Neural cell (in vitro differentiated cells): Measurements from ENCODE around the gene FAM200A. TPM values are rescaled to one million over a fixed set of nuclear protein-coding genes. Genes with fewer than 3 reads are reported as not detected.
"Not testable (repeated sequence)": the region's sequence is repeated elsewhere in the genome, so short reads cannot be mapped to it uniquely, and the experiment has no call there.

Experiments used
- H2AFZ ChIP-seq: fragments of 200-600, 300-800 bp; sonication (generic), shearing (Covaris generic); 2 replicates; pipeline ENCODE4 v1.6.0; 2014; ENCODE audit warnings: low read depth, mild to moderate bottlenecking, antibody characterized with exemption, low read length, moderate library complexity
- H3F3A ChIP-seq: fragments of 200-600 bp; shearing (Covaris generic); 2 replicates; pipeline ENCODE4 v1.6.1; 2016; ENCODE audit warnings: mild to moderate bottlenecking, moderate library complexity, mixed read lengths, antibody characterized with exemption, low read length; ENCODE audit not compliant: insufficient read depth, poor library complexity, severe bottlenecking
- H3K27ac ChIP-seq: fragments of 200-600, 300-800 bp; sonication (generic), shearing (Covaris generic); 2 replicates; pipeline ENCODE4 v1.5.1; 2014; ENCODE audit warnings: mild to moderate bottlenecking, low read length, moderate library complexity
- H3K27me3 ChIP-seq: fragments of 300-800, 200-600 bp; sonication (generic), shearing (Covaris generic); 2 replicates; pipeline ENCODE4 v1.6.0; 2014; ENCODE audit warnings: mild to moderate bottlenecking, low read depth, low read length, moderate library complexity; ENCODE audit not compliant: insufficient read depth
- H3K36me3 ChIP-seq: fragments of 300-800, 200-600 bp; sonication (generic), shearing (Covaris generic); 2 replicates; pipeline ENCODE4 v1.5.1; 2014; ENCODE audit warnings: mild to moderate bottlenecking, antibody characterized with exemption, low read length, moderate library complexity; ENCODE audit not compliant: insufficient read depth
- H3K4me2 ChIP-seq: fragments of 300-800, 200-600 bp; sonication (generic), shearing (Covaris generic); 2 replicates; pipeline ENCODE4 v1.6.0; 2014; ENCODE audit warnings: mild to moderate bottlenecking, low read length
- H3K4me3 ChIP-seq: fragments of 300-800, 200-600 bp; sonication (generic), shearing (Covaris generic); 2 replicates; pipeline ENCODE4 v1.5.1; 2014; ENCODE audit warnings: mild to moderate bottlenecking, low read length, moderate library complexity
- H3K79me2 ChIP-seq: fragments of 200-600 bp; shearing (Covaris generic); replicated peaks from 2 replicates; pipeline ENCODE4 v1.6.0; 2014; ENCODE audit warnings: mild to moderate bottlenecking, low read length, moderate library complexity; ENCODE audit not compliant: insufficient read depth
- H3K9ac ChIP-seq: fragments of 300-800, 200-600 bp; sonication (generic), shearing (Covaris generic); 2 replicates; pipeline ENCODE4 v1.6.1; 2016; ENCODE audit warnings: mild to moderate bottlenecking, low read length, mixed read lengths
- H3K9me2 ChIP-seq: fragments of 200-600 bp; shearing (Covaris generic); 2 replicates; pipeline ENCODE4 v1.6.1; 2016; ENCODE audit warnings: mild to moderate bottlenecking, low read length, mixed read lengths; ENCODE audit not compliant: insufficient read depth
- H3K9me3 ChIP-seq: fragments of 200-600, 300-800 bp; sonication (generic), shearing (Covaris generic); 2 replicates; pipeline ENCODE4 v1.6.1; 2016; ENCODE audit warnings: mild to moderate bottlenecking, mixed run types, low read length, moderate library complexity, mixed read lengths
- H4K20me1 ChIP-seq: fragments of 200-600 bp; shearing (Covaris generic); 2 replicates; pipeline ENCODE4 v1.6.1; 2016; ENCODE audit warnings: mild to moderate bottlenecking, mixed run types; ENCODE audit not compliant: insufficient read depth
- CTCF ChIP-seq: fragments of 450-650 bp; IDR thresholded peaks from 2 replicates; pipeline ENCODE4 v1.5.1; 2014; ENCODE audit warnings: antibody characterized with exemption, mild to moderate bottlenecking, moderate library complexity; ENCODE audit not compliant: poor library complexity, severe bottlenecking
- EP300 ChIP-seq: fragments of 450-650 bp; conservative IDR thresholded peaks from 2 replicates; pipeline ENCODE4 v1.6.1; 2014; ENCODE audit warnings: antibody characterized with exemption, mild to moderate bottlenecking, moderate library complexity; ENCODE audit not compliant: poor library complexity, severe bottlenecking
- EZH2 ChIP-seq: fragments of 200-600, 300-800 bp; shearing (Covaris generic), sonication (generic); IDR thresholded peaks from 2 replicates; pipeline ENCODE4 v1.6.1; 2014; ENCODE audit warnings: antibody characterized with exemption, low read length, borderline replicate concordance, mild to moderate bottlenecking; ENCODE audit not compliant: insufficient read depth, poor library complexity, severe bottlenecking
- MXI1 ChIP-seq: fragments of 450-650 bp; conservative IDR thresholded peaks from 2 replicates; pipeline ENCODE4 v1.6.1; 2014; ENCODE audit warnings: antibody characterized with exemption, mild to moderate bottlenecking; ENCODE audit not compliant: poor library complexity, severe bottlenecking
- POLR2AphosphoS5 ChIP-seq: IDR thresholded peaks from 2 replicates; pipeline ENCODE4 v1.6.1; 2012
- RAD21 ChIP-seq: fragments of 450-650 bp; conservative IDR thresholded peaks from 2 replicates; pipeline ENCODE4 v1.6.1; 2014; ENCODE audit warnings: antibody characterized with exemption, mild to moderate bottlenecking, moderate library complexity
- SMC3 ChIP-seq: fragments of 450-650 bp; conservative IDR thresholded peaks from 2 replicates; pipeline ENCODE4 v1.6.1; 2014; ENCODE audit warnings: antibody characterized with exemption, mild to moderate bottlenecking, moderate library complexity; ENCODE audit not compliant: poor library complexity
- TAF1 ChIP-seq: IDR thresholded peaks from 2 replicates; pipeline ENCODE4 v1.6.1; 2012; ENCODE audit warnings: low read depth
- polyA plus RNA-seq: library from polyadenylated mRNA; depleted of rRNA; stranded (reverse); fragments of >200 nt; gene quantifications from 2 replicates; pipeline ENCODE4 v1.2.3, GENCODE V29; 2014
- TF ChIP-seq, protein P1 (sequence below): IDR thresholded peaks from 2 replicates; pipeline ENCODE4 v1.6.1; 2012; ENCODE audit warnings: borderline replicate concordance

Gene FAM200A
- polyA plus RNA-seq, 1 donor from 2014 or later: 24.0 TPM

DNA sequence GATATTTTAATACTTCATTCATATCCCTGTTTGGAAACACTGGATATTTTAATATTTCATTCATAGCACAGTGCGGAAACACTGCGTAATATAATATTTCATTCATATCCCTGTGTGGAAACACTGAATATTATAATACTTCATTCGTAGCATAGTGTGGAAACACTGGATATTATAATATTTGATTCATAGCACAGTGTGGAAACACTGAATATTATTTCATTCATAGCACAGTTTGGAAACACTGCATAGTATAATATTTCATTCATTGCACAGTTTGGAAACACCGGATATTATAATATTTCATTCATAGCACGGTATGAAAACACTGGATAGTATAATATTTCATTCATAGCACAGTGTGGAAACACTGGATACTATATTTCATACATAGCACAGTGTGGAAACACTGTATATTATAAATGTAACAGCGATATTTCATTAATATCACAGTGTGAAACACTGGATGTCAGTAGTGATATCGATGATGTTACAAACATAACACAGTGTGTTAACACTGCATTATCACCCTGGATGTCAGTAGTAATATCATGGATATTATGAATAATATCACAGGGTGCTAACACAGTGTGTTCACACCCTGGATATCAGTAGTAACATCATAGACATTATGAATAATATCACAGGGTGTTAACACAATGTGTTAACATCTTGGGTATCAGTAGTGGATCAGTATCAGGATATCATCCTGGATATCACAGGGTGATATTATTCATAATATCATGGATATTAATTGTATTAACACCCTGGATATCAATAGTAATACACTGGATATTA is 43.2 kb upstream of the FAM200A start:
- no peak for TF ChIP-seq EP300
- TF ChIP-seq POLR2AphosphoS5: no peak
- TF ChIP-seq MXI1: no peak
- no peak for TF ChIP-seq CTCF
- no peaks in the 10 kb centered on the region for H3K36me3 ChIP-seq
- no peaks in the 10 kb centered on the region for H4K20me1 ChIP-seq
- H3K9me2 ChIP-seq: no peaks in the 10 kb centered on the region
- no peak overlapping the region for H2AFZ ChIP-seq
- H3K27me3 ChIP-seq: no peaks in the 10 kb centered on the region
- H3K9me3 ChIP-seq: no peaks in the 10 kb centered on the region
- no peak overlapping the region for H3K27ac ChIP-seq
- H3K9ac ChIP-seq: no peak overlapping the region
- H3K4me2 ChIP-seq: no peak overlapping the region
- H3K79me2 ChIP-seq: no peaks in the 10 kb centered on the region
- no peaks in the 10 kb centered on the region for H3F3A ChIP-seq
- no peak overlapping the region for H3K4me3 ChIP-seq

DNA sequence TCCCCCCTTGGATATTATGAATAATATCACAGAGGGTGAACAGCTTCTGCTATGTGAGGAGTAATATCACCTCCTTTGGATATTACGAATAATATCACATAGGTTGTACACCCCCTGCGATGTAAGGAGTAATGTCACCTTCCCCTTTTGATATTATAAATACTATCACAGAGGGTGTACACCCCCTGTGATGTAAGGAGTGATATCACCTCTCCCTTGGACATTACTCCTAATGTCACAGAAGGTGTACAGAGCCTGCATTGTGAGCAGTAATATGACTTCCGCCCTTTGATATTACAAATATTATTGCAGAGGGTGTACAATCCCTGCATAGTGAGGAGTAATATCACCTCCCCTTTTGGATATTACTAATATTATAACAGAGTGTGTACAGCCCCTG is 37.0 kb upstream of the FAM200A start:
- Histone ChIP-seq H3F3A (no peaks in the 10 kb centered on the region), H3K9ac (no peak overlapping the region), H3K27ac (no peak overlapping the region), H3K9me3 (no peaks in the 10 kb centered on the region), H3K9me2 (no peaks in the 10 kb centered on the region), H3K4me2 (no peak overlapping the region), H3K27me3 (no peaks in the 10 kb centered on the region), H4K20me1 (no peaks in the 10 kb centered on the region), H3K36me3 (no peaks in the 10 kb centered on the region), H3K79me2 (no peaks in the 10 kb centered on the region), H3K4me3 (no peak overlapping the region), H2AFZ (no peak overlapping the region)
- TF ChIP-seq, protein P1, sequence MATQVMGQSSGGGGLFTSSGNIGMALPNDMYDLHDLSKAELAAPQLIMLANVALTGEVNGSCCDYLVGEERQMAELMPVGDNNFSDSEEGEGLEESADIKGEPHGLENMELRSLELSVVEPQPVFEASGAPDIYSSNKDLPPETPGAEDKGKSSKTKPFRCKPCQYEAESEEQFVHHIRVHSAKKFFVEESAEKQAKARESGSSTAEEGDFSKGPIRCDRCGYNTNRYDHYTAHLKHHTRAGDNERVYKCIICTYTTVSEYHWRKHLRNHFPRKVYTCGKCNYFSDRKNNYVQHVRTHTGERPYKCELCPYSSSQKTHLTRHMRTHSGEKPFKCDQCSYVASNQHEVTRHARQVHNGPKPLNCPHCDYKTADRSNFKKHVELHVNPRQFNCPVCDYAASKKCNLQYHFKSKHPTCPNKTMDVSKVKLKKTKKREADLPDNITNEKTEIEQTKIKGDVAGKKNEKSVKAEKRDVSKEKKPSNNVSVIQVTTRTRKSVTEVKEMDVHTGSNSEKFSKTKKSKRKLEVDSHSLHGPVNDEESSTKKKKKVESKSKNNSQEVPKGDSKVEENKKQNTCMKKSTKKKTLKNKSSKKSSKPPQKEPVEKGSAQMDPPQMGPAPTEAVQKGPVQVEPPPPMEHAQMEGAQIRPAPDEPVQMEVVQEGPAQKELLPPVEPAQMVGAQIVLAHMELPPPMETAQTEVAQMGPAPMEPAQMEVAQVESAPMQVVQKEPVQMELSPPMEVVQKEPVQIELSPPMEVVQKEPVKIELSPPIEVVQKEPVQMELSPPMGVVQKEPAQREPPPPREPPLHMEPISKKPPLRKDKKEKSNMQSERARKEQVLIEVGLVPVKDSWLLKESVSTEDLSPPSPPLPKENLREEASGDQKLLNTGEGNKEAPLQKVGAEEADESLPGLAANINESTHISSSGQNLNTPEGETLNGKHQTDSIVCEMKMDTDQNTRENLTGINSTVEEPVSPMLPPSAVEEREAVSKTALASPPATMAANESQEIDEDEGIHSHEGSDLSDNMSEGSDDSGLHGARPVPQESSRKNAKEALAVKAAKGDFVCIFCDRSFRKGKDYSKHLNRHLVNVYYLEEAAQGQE: no peak
- TF ChIP-seq MXI1 (no peak), CTCF (no peak), EP300 (no peak), RAD21 (no peak), POLR2AphosphoS5 (no peak), SMC3 (no peak), TAF1 (no peak), EZH2 (no peak)

- not testable (repeated sequence) for H3K79me2 ChIP-seq, H3F3A ChIP-seq, H4K20me1 ChIP-seq, H3K36me3 ChIP-seq, H3K9me2 ChIP-seq, H3K4me2 ChIP-seq, H3K27me3 ChIP-seq, H3K9me3 ChIP-seq
- Histone ChIP-seq H3K4me3 (peak overlapping the region; percentile 67), H3K9ac (peak overlapping the region; percentile 64), H2AFZ (peak overlapping the region; percentile 79), H3K27ac (peak overlapping the region; percentile 40)
Observed at GRCh38 chr7:99580778-99581332, 28.9 kb upstream of the FAM200A start.
